CD4-positive, alpha-beta T cell treated with Interleukin-12 subunit alpha and Interleukin-12 subunit beta, for 1 hour (primary cell): ENCODE measurements around the gene TXNL1.
"Not testable (repeated sequence)": the region's sequence is repeated elsewhere in the genome, so short reads cannot be mapped to it uniquely, and the experiment has no call there.

ENCODE experiments used
- DNase-seq: peaks from one replicate; pipeline ENCODE4 v3.0.0-alpha.2; 2020

TXNL1 gene

GRCh38 chr18:56643381-56643780 lies 5.0 kb upstream of the TXNL1 start:
- no peak for DNase-seq

- DNase-seq, result no peak
Observed at GRCh38 chr18:56641714-56642337, 3.4 kb upstream of the TXNL1 start.

- no peak for DNase-seq
Observed at GRCh38 chr18:56639571-56639970, 1.2 kb upstream of the TXNL1 start.

- no peak for DNase-seq
Observed at GRCh38 chr18:56639104-56639381, 651 bp upstream of the TXNL1 start.

GRCh38 chr18:56637711-56638231 lies 621 bp downstream of the TXNL1 start:
- no peak for DNase-seq

GRCh38 chr18:56637176-56637575 lies 1.2 kb downstream of the TXNL1 start:
- peak; percentile 3 for DNase-seq

GRCh38 chr18:56635007-56635406 lies 3.4 kb downstream of the TXNL1 start:
- DNase-seq, result no peak

GRCh38 chr18:56632070-56633022 lies 6.0 kb downstream of the TXNL1 start:
- no peak for DNase-seq

GRCh38 chr18:56627991-56628390 lies 10.4 kb downstream of the TXNL1 start:
- DNase-seq, result no peak

- DNase-seq, result no peak
Observed at GRCh38 chr18:56615738-56616520, 22.5 kb downstream of the TXNL1 start.

- DNase-seq, result no peak
Observed at GRCh38 chr18:56606618-56607017, 31.8 kb downstream of the TXNL1 start.

GRCh38 chr18:56598422-56598821 lies 40.0 kb downstream of the TXNL1 start:
- DNase-seq, result no peak

GRCh38 chr18:56593906-56594305 lies 44.5 kb downstream of the TXNL1 start:
- no peak for DNase-seq

GRCh38 chr18:56580026-56580425 lies 58.4 kb downstream of the TXNL1 start:
- no peak for DNase-seq

GRCh38 chr18:56579451-56579850 lies 58.9 kb downstream of the TXNL1 start:
- no peak for DNase-seq

- no peak for DNase-seq
Observed at GRCh38 chr18:56576826-56577573, 61.4 kb downstream of the TXNL1 start.

GRCh38 chr18:56575819-56576663 lies 62.4 kb downstream of the TXNL1 start:
- peak; percentile 29 for DNase-seq

- no peak for DNase-seq
Observed at GRCh38 chr18:56574861-56575260, 63.5 kb downstream of the TXNL1 start.

- not testable (repeated sequence) for DNase-seq
Observed at GRCh38 chr18:56572267-56572666, 66.1 kb downstream of the TXNL1 start.

- DNase-seq, result no peak
Observed at GRCh38 chr18:56570978-56571377, 67.4 kb downstream of the TXNL1 start.

- no peak for DNase-seq
Observed at GRCh38 chr18:56569416-56569815, 69.0 kb downstream of the TXNL1 start.

- no peak for DNase-seq
Observed at GRCh38 chr18:56568986-56569385, 69.4 kb downstream of the TXNL1 start.
